ENCODE measurements around the gene EXD3.

The EXD3 gene

DNA sequence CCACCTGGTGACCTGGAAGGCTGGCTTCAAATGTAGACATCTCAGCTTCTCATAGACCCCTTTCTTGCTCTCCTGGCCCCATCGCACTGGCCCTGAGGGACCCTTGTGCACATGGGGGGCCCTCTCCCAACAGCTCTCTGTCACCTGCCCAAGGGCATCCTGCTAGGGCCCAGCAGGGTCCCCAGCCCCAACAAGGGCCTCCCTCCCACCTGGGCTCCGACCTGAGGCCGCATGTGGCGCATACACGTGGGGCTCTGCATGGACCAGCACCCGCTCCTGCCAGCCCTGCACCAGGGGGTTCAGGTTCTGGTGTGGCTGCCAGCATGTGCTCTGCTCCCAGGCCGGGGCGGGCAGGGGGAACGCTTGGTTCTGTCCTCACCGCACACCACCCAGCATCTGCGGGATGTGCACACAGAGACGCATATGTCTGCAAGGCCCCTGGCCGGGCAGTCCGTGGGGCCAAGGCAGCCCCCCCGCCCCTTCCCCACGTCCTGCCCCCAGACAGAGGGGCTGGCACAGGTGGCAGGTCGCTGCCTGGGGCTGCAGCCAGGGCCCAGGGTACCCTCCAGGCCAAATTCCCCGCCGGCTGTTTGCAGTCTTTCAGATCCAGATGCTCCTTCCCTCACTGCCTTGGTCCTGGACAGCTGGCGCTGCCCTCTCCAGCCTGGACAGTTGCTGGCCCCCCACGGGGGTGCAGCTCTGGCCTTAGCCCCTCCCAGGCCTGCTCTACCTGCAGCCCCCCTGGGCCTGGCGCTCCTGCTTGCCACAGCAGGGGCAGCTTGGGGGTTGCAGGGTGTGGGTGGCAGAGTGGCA is 103.0 kb downstream of the EXD3 start:
- TF ChIP-seq, protein P1, sequence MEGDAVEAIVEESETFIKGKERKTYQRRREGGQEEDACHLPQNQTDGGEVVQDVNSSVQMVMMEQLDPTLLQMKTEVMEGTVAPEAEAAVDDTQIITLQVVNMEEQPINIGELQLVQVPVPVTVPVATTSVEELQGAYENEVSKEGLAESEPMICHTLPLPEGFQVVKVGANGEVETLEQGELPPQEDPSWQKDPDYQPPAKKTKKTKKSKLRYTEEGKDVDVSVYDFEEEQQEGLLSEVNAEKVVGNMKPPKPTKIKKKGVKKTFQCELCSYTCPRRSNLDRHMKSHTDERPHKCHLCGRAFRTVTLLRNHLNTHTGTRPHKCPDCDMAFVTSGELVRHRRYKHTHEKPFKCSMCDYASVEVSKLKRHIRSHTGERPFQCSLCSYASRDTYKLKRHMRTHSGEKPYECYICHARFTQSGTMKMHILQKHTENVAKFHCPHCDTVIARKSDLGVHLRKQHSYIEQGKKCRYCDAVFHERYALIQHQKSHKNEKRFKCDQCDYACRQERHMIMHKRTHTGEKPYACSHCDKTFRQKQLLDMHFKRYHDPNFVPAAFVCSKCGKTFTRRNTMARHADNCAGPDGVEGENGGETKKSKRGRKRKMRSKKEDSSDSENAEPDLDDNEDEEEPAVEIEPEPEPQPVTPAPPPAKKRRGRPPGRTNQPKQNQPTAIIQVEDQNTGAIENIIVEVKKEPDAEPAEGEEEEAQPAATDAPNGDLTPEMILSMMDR (IDR thresholded peaks at IDR 0.05; ENCODE audit: insufficient read depth, low read depth, low read length, missing control alignments) = no peak
- DNase-seq (ENCODE audit: low read depth) = no peak
- H3K4me3 ChIP-seq (ENCODE audit: low read depth, low read length) = no peak overlapping the region

- H3K4me3 ChIP-seq (ENCODE audit: low read depth, low read length) = no peak overlapping the region
- TF ChIP-seq, protein P1 (IDR thresholded peaks at IDR 0.05; ENCODE audit: insufficient read depth, low read depth, low read length, missing control alignments) = no peak
- DNase-seq (ENCODE audit: low read depth) = no peak
Measured at GRCh38 chr9:137319011-137319738, 103.8 kb downstream of the EXD3 start.

- no peak overlapping the region for H3K4me3 ChIP-seq (ENCODE audit: low read depth, low read length)
- no peak for DNase-seq (ENCODE audit: low read depth)
- TF ChIP-seq, protein P1 (IDR thresholded peaks at IDR 0.05; ENCODE audit: insufficient read depth, low read depth, low read length, missing control alignments) = no peak
Measured at GRCh38 chr9:137318602-137319001, 104.4 kb downstream of the EXD3 start.

- no peak overlapping the region for H3K4me3 ChIP-seq (ENCODE audit: low read depth, low read length)
- TF ChIP-seq, protein P1 (IDR thresholded peaks at IDR 0.05; ENCODE audit: insufficient read depth, low read depth, low read length, missing control alignments) = no peak
- DNase-seq (ENCODE audit: low read depth) = no peak
Measured at GRCh38 chr9:137317718-137318511, 105.0 kb downstream of the EXD3 start.

GRCh38 chr9:137317021-137317717 is 105.8 kb downstream of the EXD3 start:
- DNase-seq (ENCODE audit: low read depth) = no peak
- TF ChIP-seq, protein P1 (IDR thresholded peaks at IDR 0.05; ENCODE audit: insufficient read depth, low read depth, low read length, missing control alignments) = no peak
- H3K4me3 ChIP-seq (ENCODE audit: low read depth, low read length) = no peak overlapping the region; the same call in 1 of the 2 replicates

Measured in GM12865 (cell line).